Measurements from ENCODE around the gene PTPRC.

PTPRC gene

GRCh38 chr1:198806861-198807260 lies 168.0 kb downstream of the PTPRC start:
- TF ChIP-seq CTCF (IDR thresholded peaks at IDR 0.05; ENCODE audit: borderline replicate concordance, control extremely low read depth, extremely low read depth, insufficient read depth, missing control alignments), result no peak
- in situ Hi-C loops (cut with MboI; ENCODE audit: low sequenced_read_pairs, unreplicated experiment), result no loop called here
- no peak for DNase-seq (ENCODE audit: low spot score)
